Mesodermal cell (in vitro differentiated cells): ENCODE data around the gene MYO1C.

ENCODE experiments used
- H3K27ac ChIP-seq: 2 replicates; pipeline ENCODE4 v1.7.0; 2013; ENCODE audit warnings: mild to moderate bottlenecking, low read depth, low read length, moderate library complexity; ENCODE audit not compliant: severe bottlenecking
- H3K36me3 ChIP-seq: 2 replicates; pipeline ENCODE4 v1.7.1; 2013; ENCODE audit warnings: mild to moderate bottlenecking, low read length, moderate library complexity; ENCODE audit not compliant: control insufficient read depth, insufficient read depth
- H3K4me1 ChIP-seq: one replicate; pipeline ENCODE4 v1.7.1; 2013; ENCODE audit warnings: mild to moderate bottlenecking, low read length; ENCODE audit not compliant: insufficient read depth, control insufficient read depth, poor library complexity, severe bottlenecking
- H3K4me3 ChIP-seq: 2 replicates; pipeline ENCODE4 v1.7.0; 2013; ENCODE audit warnings: low read length, control low read depth, mild to moderate bottlenecking; ENCODE audit not compliant: insufficient read depth, poor library complexity, severe bottlenecking; ENCODE audit errors: extremely low read depth
- H3K9me3 ChIP-seq: 2 replicates; pipeline ENCODE4 v1.7.1; 2013; ENCODE audit warnings: mild to moderate bottlenecking, low read length, moderate library complexity; ENCODE audit not compliant: control insufficient read depth
- WGBS, 2 experiments: methylation state at CpG; one replicate each; pipeline ENCODE4 v1.1.5; 2013; ENCODE audit warnings: missing lambda C conversion rate in 2 of 2; ENCODE audit not compliant: insufficient coverage in 2 of 2; 5-methylcytosine and 5-hydroxymethylcytosine counted together

Gene MYO1C

GRCh38 chr17:1482680-1483079 is 9.8 kb downstream of the MYO1C start:
- peaks cover 60% of the 10 kb centered on the region for H3K36me3 ChIP-seq
- H3K9me3 ChIP-seq, result no peaks in the 10 kb centered on the region
- no peak overlapping the region for H3K4me3 ChIP-seq
- H3K4me1 ChIP-seq, result peaks cover 15% of the 10 kb centered on the region
- no peak overlapping the region for H3K27ac ChIP-seq
- WGBS, 2 experiments, result 87 to 90% methylated on average over 15 to 19 of the region's 20 CpGs

GRCh38 chr17:1481736-1482135 is 10.8 kb downstream of the MYO1C start:
- H3K27ac ChIP-seq, result no peak overlapping the region
- peaks cover 15% of the 10 kb centered on the region for H3K4me1 ChIP-seq
- 89 to 94% methylated on average over 9 to 10 of the region's 11 CpGs for WGBS, 2 experiments
- H3K9me3 ChIP-seq, result no peaks in the 10 kb centered on the region
- H3K4me3 ChIP-seq, result no peak overlapping the region
- H3K36me3 ChIP-seq, result peaks cover 69% of the 10 kb centered on the region

GRCh38 chr17:1480747-1481465 is 11.6 kb downstream of the MYO1C start:
- H3K36me3 ChIP-seq, result peaks cover 76% of the 10 kb centered on the region
- 96% methylated on average over 16 to 18 of the region's 18 CpGs for WGBS, 2 experiments
- H3K4me3 ChIP-seq, result no peak overlapping the region
- no peak overlapping the region for H3K27ac ChIP-seq
- H3K9me3 ChIP-seq, result no peaks in the 10 kb centered on the region
- H3K4me1 ChIP-seq, result peaks cover 15% of the 10 kb centered on the region

GRCh38 chr17:1478418-1478817 is 14.1 kb downstream of the MYO1C start:
- Histone ChIP-seq H3K9me3 (no peaks in the 10 kb centered on the region), H3K4me3 (no peak overlapping the region), H3K36me3 (peaks cover 85% of the 10 kb centered on the region), H3K27ac (no peak overlapping the region), H3K4me1 (peaks cover 11% of the 10 kb centered on the region)
- WGBS, 2 experiments, result 94 to 96% methylated on average over 25 to 26 of the region's 26 CpGs

GRCh38 chr17:1475321-1475854 is 17.1 kb downstream of the MYO1C start:
- H3K27ac ChIP-seq, result no peak overlapping the region
- H3K4me1 ChIP-seq, result peaks cover 3% of the 10 kb centered on the region
- peaks cover 86% of the 10 kb centered on the region for H3K36me3 ChIP-seq
- 95 to 96% methylated on average over 15 of the region's 15 CpGs for WGBS, 2 experiments
- no peaks in the 10 kb centered on the region for H3K9me3 ChIP-seq
- H3K4me3 ChIP-seq, result no peak overlapping the region

DNA sequence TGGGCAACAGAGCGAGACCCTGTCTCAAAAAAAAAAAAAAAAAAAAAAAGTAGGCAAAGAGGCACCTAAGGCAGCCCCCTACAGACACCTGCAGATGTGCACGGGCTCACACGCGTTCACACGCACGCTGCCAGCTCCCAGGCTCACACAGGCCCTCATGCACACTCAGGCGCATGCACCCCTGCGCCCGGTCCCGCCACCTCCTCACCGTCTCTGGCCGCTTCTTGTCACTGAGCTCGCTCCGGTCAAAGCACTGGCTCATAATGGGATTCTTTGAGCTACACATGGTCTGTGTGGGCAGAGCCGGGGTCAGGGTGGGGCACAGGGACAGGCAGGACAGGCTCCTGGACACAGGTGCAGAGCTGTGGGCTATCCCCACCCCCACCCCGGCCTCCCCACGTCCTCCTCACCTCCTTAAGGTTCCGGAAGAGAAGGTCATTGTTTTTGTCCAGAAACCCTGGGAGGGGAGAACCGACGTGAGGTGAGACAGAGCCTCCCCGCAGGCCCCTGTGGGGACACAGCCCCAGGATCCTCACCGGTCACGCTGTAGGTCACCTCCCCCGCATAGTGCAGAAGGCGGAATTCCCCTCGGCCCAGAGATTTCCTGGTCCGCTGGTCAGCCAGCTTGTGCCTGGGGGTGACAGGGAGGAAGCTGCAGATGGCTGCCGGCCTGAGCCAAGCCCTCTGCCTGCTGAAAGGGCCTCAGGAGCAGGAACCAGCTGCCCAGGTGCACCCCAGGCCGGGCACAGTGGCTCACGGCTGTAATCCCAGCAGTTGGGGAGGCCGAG is 17.9 kb downstream of the MYO1C start:
- Histone ChIP-seq H3K9me3 (no peaks in the 10 kb centered on the region), H3K27ac (no peak overlapping the region), H3K4me3 (no peak overlapping the region), H3K36me3 (peaks cover 87% of the 10 kb centered on the region), H3K4me1 (peaks cover 3% of the 10 kb centered on the region)
- 88 to 94% methylated on average over 25 to 28 of the region's 31 CpGs for WGBS, 2 experiments

GRCh38 chr17:1473841-1474240 is 18.6 kb downstream of the MYO1C start:
- H3K36me3 ChIP-seq, result peaks cover 89% of the 10 kb centered on the region

DNA sequence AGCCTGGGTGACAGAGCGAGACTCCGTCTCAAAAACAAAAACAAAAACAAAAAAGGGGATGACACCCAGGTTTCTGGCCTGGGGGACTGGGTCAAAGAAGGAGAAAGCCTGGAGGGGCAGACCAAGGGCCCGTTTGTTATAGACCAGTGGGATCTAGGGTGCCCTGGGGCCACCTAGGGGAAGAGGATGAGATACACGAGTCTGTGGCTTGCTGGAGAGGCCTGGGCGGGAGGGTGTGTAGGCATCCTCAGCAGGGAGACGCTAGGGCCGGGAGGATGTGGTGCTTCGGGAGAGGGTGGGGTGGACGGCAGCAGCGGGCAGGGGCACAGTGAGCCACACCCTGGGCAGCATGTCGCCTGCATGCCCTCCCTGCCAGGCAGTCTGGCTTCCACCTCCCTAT is 19.3 kb downstream of the MYO1C start:
- Histone ChIP-seq H3K4me1 (peaks cover 7% of the 10 kb centered on the region), H3K27ac (no peak overlapping the region), H3K4me3 (no peak overlapping the region), H3K9me3 (no peaks in the 10 kb centered on the region), H3K36me3 (peaks cover 89% of the 10 kb centered on the region)
- WGBS, 2 experiments, result 80 to 83% methylated on average over 9 of the region's 11 CpGs

More at GRCh38 chr17:1473841-1474240, 18.6 kb downstream of the MYO1C start:
- no peak overlapping the region for H3K27ac ChIP-seq
- WGBS, 2 experiments, result 95 to 100% methylated on average over 4 to 10 of the region's 10 CpGs
- peaks cover 3% of the 10 kb centered on the region for H3K4me1 ChIP-seq
- H3K4me3 ChIP-seq, result no peak overlapping the region
- no peaks in the 10 kb centered on the region for H3K9me3 ChIP-seq

DNA sequence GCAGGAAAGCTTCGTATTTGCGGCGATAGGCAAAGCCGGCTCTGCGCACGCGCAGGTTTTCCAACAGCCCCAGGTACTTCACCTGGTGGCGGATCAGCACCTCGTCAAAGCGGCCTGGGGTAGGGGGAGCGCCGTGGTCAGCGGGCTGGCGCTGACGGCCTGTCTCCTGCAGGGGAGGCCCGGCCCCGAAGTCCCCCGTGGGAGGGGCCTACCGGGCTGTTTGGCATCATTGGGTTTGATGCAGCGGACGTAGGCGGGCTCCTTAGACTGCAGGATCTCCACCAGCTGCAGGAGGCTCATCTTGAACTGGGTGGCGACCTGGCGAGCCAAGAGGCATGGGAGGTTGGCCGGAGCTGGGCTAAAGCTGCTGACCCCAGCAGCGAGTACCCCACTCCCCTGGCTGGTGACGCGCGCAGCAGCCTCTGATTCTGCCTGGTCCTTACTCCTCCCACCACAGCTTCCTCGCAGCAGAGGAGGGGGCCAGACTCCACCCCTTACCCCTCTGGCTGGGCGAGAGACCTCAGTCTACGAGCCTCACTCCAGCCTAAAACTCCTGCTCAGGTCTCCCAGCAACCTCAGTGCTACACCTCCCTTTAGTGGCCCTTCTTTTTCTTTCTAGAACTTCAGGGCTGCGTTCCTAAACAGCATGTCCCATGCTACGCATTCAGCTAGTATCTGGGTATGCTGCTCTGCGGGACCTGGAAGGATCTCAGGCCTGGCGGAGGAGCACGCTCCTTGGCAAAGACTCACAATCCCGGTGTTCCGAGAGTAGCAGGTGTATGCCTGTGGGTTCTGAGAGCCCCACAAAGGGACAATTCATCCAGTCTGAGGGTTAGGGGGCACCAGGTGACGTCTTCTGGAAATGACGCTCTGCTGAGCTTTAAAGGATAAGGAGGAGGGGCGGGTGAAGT is 20.3 kb downstream of the MYO1C start:
- H3K36me3 ChIP-seq, result peaks cover 87% of the 10 kb centered on the region
- H3K27ac ChIP-seq, result no peak overlapping the region
- 94 to 95% methylated on average over 29 to 41 of the region's 42 CpGs for WGBS, 2 experiments
- no peak overlapping the region for H3K4me3 ChIP-seq
- H3K4me1 ChIP-seq, result peaks cover 7% of the 10 kb centered on the region
- H3K9me3 ChIP-seq, result no peaks in the 10 kb centered on the region

DNA sequence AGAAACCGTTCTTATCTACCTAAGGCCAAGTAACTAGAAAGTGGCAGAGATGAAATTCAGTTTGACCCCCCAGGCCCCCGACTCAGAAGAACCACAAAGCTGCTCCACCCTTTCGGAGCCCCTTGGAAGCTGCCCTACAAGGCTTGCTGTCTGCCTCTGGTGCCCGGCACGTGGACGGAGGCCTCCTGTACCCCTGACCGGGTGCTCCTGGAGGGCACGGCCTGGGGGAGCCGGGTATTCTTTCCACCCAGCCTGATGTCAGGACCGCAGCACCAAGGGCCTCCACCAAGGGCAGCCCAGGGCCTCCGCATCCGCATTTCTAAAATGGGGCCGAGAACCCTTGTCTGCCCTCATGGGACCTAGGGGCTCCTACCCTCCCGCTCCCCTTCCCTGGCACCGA is 21.0 kb downstream of the MYO1C start:
- H3K27ac ChIP-seq, result no peak overlapping the region
- no peaks in the 10 kb centered on the region for H3K9me3 ChIP-seq
- H3K36me3 ChIP-seq, result peaks cover 88% of the 10 kb centered on the region
- no peak overlapping the region for H3K4me3 ChIP-seq
- peaks cover 7% of the 10 kb centered on the region for H3K4me1 ChIP-seq
- WGBS, 2 experiments, result 99 to 100% methylated on average over 14 to 15 of the region's 15 CpGs
